ENCODE results near the gene ITPKC. TPM values are rescaled to one million over a fixed set of nuclear protein-coding genes. Genes with fewer than 3 reads are reported as not detected.

The ITPKC gene
- total and polyA plus RNA-seq, 9 of the 15 experiments (the other 6 are each of a cell fraction or from before 2014, with no cell fraction given): 0.08 to 9.3 (median 5.8) TPM

GRCh38 chr19:40716482-40717324, at the start of gene ITPKC, which contains the start of gene COQ8B (continued):
- TF ChIP-seq ZBTB40 (IDR thresholded peaks at IDR 0.05) (peak; percentile 83), ZBTB40 (CRISPR knock-in tag; IDR thresholded peaks at IDR 0.05) (no peak), RFX5 (IDR thresholded peaks at IDR 0.05; ENCODE audit: low read depth, low read length) (no peak), CREB1 (IDR thresholded peaks at IDR 0.05) (peak; percentile 93), CREB1 (CRISPR knock-in tag; IDR thresholded peaks at IDR 0.05) (peak; percentile 90), HDAC1 (IDR thresholded peaks at IDR 0.05) (peak; percentile 40 to 76; a peak in 2 of 4 replicates), XRCC5 (IDR thresholded peaks at IDR 0.05; ENCODE audit: low read depth, low read length) (no peak; the same call in 1 of the 2 replicates), TOE1 (IDR thresholded peaks at IDR 0.05; ENCODE audit: borderline replicate concordance) (peak; percentile 79; the same call in 1 of the 2 replicates), TOE1 (CRISPR knock-in tag; IDR thresholded peaks at IDR 0.05; ENCODE audit: borderline replicate concordance, low read depth) (no peak)
- TF ChIP-seq, protein P1, sequence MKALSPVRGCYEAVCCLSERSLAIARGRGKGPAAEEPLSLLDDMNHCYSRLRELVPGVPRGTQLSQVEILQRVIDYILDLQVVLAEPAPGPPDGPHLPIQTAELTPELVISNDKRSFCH (CRISPR knock-in tag; IDR thresholded peaks at IDR 0.05): no peak
- TF ChIP-seq, protein P1 (tag; IDR thresholded peaks at IDR 0.05): no peak
- TF ChIP-seq, protein P2, sequence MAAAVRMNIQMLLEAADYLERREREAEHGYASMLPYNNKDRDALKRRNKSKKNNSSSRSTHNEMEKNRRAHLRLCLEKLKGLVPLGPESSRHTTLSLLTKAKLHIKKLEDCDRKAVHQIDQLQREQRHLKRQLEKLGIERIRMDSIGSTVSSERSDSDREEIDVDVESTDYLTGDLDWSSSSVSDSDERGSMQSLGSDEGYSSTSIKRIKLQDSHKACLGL (CRISPR knock-in tag; IDR thresholded peaks at IDR 0.05; ENCODE audit: borderline replicate concordance, poor library complexity, severe bottlenecking): peak; percentile 92
- TF ChIP-seq, protein P3, sequence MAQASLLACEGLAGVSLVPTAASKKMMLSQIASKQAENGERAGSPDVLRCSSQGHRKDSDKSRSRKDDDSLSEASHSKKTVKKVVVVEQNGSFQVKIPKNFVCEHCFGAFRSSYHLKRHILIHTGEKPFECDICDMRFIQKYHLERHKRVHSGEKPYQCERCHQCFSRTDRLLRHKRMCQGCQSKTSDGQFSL (CRISPR knock-in tag; IDR thresholded peaks at IDR 0.05): peak; percentile 12; the same call in 1 of the 2 replicates
- TF ChIP-seq, protein P3 (tag; IDR thresholded peaks at IDR 0.05): no peak
